ENCODE data around the gene ZNF106. TPM values are rescaled to one million over a fixed set of nuclear protein-coding genes. Genes with fewer than 3 reads are reported as not detected.

Gene ZNF106
- total and polyA plus RNA-seq, 2 of the 4 experiments (the other 2 are of a cell fraction), result 19.2 to 87.5 TPM

- peak; percentile 45 for DNase-seq
- Histone ChIP-seq H3K14ac (replicated peaks; ENCODE audit: low read depth, low read length) (no peak overlapping the region), H3K4me1 (ENCODE audit: control insufficient read depth, insufficient read depth, low read length) (no peaks in the 10 kb centered on the region), H3K56ac (ENCODE audit: extremely low read depth, insufficient read depth, low read length) (no peak overlapping the region), H3K18ac (ENCODE audit: low read depth, low read length) (no peak overlapping the region), H3K79me1 (ENCODE audit: low read depth in 1 of 2, low read length in 2 of 2) (no peaks in the 10 kb centered on the region; a peak in 1 of 4 replicates), H3K27ac (ENCODE audit: insufficient read depth, low read length) (no peak overlapping the region), H2AK9ac (replicated peaks; ENCODE audit: low read depth, low read length, poor library complexity) (no peak overlapping the region), H3K9me3 (ENCODE audit: control insufficient read depth, insufficient read depth, low read length) (no peaks in the 10 kb centered on the region), H4K8ac (ENCODE audit: low read depth in 2 of 2, low read length in 2 of 2) (no peak overlapping the region), H4K91ac (ENCODE audit: insufficient read depth, low read depth, low read length) (no peak overlapping the region), H3K9ac (ENCODE audit: low read depth, low read length) (no peak overlapping the region), H3K4me3 (ENCODE audit: insufficient read depth, low read depth, low read length) (no peak overlapping the region), H3K36me3 (ENCODE audit: control insufficient read depth, insufficient read depth, low read length) (peaks cover 29% of the 10 kb centered on the region), H4K20me1 (ENCODE audit: insufficient read depth, low read length) (no peaks in the 10 kb centered on the region), H3K9me1 (ENCODE audit: insufficient read depth, low read length) (no peaks in the 10 kb centered on the region; the same call in 1 of the 2 replicates), H2BK15ac (ENCODE audit: low read depth, low read length) (no peak overlapping the region), H2AFZ (replicated peaks; ENCODE audit: low read length, poor library complexity) (no peak overlapping the region), H3K23ac (ENCODE audit: low read depth, low read length) (no peak overlapping the region), H4K5ac (ENCODE audit: low read depth, low read length) (no peak overlapping the region), H3K27me3 (ENCODE audit: control insufficient read depth, insufficient read depth, low read length) (no peaks in the 10 kb centered on the region), H2BK20ac (ENCODE audit: low read depth, low read length) (no peak overlapping the region), H2BK120ac (ENCODE audit: low read depth, low read length) (no peak overlapping the region), H3K4me2 (ENCODE audit: low read depth, low read length) (no peak overlapping the region), H2BK5ac (ENCODE audit: low read depth, low read length, poor library complexity, severe bottlenecking) (no peak overlapping the region), H2AK5ac (ENCODE audit: low read depth, low read length) (no peak overlapping the region), H3K4ac (ENCODE audit: low read depth, low read length) (no peak overlapping the region)
- ChIA-PET POLR2A (ENCODE audit: unreplicated experiment) (no interaction called here), CTCF (no interaction called here)
- intact Hi-C loops (cut with micrococcal nuclease), result no loop called here
- no peak for TF ChIP-seq MXI1 (IDR thresholded peaks at IDR 0.05; ENCODE audit: borderline replicate concordance, low read depth, low read length)
- TF ChIP-seq FOS (IDR thresholded peaks at IDR 0.05; ENCODE audit: low read depth, low read length), result no peak
- no peak for TF ChIP-seq BHLHE40 (IDR thresholded peaks at IDR 0.05; ENCODE audit: low read depth, low read length)
- TF ChIP-seq, protein P1, sequence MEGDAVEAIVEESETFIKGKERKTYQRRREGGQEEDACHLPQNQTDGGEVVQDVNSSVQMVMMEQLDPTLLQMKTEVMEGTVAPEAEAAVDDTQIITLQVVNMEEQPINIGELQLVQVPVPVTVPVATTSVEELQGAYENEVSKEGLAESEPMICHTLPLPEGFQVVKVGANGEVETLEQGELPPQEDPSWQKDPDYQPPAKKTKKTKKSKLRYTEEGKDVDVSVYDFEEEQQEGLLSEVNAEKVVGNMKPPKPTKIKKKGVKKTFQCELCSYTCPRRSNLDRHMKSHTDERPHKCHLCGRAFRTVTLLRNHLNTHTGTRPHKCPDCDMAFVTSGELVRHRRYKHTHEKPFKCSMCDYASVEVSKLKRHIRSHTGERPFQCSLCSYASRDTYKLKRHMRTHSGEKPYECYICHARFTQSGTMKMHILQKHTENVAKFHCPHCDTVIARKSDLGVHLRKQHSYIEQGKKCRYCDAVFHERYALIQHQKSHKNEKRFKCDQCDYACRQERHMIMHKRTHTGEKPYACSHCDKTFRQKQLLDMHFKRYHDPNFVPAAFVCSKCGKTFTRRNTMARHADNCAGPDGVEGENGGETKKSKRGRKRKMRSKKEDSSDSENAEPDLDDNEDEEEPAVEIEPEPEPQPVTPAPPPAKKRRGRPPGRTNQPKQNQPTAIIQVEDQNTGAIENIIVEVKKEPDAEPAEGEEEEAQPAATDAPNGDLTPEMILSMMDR (conservative IDR thresholded peaks at IDR 0.05; ENCODE audit: low read depth, low read length), result no peak
- TF ChIP-seq NFE2L2 (IDR thresholded peaks at IDR 0.05; ENCODE audit: low read depth, low read length), result no peak
- no peak for TF ChIP-seq RFX5 (IDR thresholded peaks at IDR 0.05; ENCODE audit: low read depth, low read length)
- no peak for TF ChIP-seq SMC3 (IDR thresholded peaks at IDR 0.05; ENCODE audit: low read depth, low read length)
- TF ChIP-seq CEBPB (IDR thresholded peaks at IDR 0.05; ENCODE audit: low read depth, low read length), result no peak
- no peak for TF ChIP-seq USF2 (IDR thresholded peaks at IDR 0.05; ENCODE audit: low read depth, low read length)
- TF ChIP-seq ELK1 (IDR thresholded peaks at IDR 0.05; ENCODE audit: borderline replicate concordance, low read depth, low read length), result no peak
- TF ChIP-seq MAZ (IDR thresholded peaks at IDR 0.05; ENCODE audit: borderline replicate concordance, low read depth, low read length), result no peak
- TF ChIP-seq RCOR1 (IDR thresholded peaks at IDR 0.05; ENCODE audit: insufficient replicate concordance, low read length), result no peak
- no peak for TF ChIP-seq RAD21 (IDR thresholded peaks at IDR 0.05; ENCODE audit: low read length)
- no peak for TF ChIP-seq POLR2A (IDR thresholded peaks at IDR 0.05; ENCODE audit: low read depth, low read length)
- no peak for TF ChIP-seq CHD1 (IDR thresholded peaks at IDR 0.05; ENCODE audit: low read depth, low read length)
- WGBS, 2 experiments (ENCODE audit: extremely low coverage in 2 of 2, insufficient read length in 1 of 2), result no CpG with 5 or more reads among the region's 3 CpGs
- dilution Hi-C loops (cut with HindIII; ENCODE audit: low sequenced_read_pairs, unreplicated experiment), result no loop called here
- in situ Hi-C loops (cut with MboI; ENCODE audit: low sequenced_read_pairs), result no loop called here
- no TSS peak for BruUV-seq (replicated peaks)
- ATAC-seq (ENCODE audit: low read depth), result peak; percentile 77
Observed at GRCh38 chr15:42528970-42529369, 38.0 kb upstream of the ZNF106 start.
